IMR-90 (cell line): ENCODE data around the gene SLC29A3. TPM values are rescaled to one million over a fixed set of nuclear protein-coding genes. Genes with fewer than 3 reads are reported as not detected.
A peak's percentile ranks its signal among the peaks of the same experiment; 100 is the strongest.

Experiments used
- ATAC-seq: fragments of 200-7000 bp; cut with Tn5 transposase; 2 replicates; pipeline ENCODE4 v1.9.1; 2020; ENCODE audit warnings: low read depth, mild to moderate bottlenecking, moderate library complexity
- BruUV-seq: library from RNA; stranded (reverse); fragments of 400-500 nt; replicated peaks from 2 replicates; lab custom pipeline; 2021; lab: Mats Ljungman, UMichigan
- CTCF ChIA-PET: fragments of 300-600 bp; formaldehyde crosslinking; extraction: SDS; loops from one replicate; lab custom pipeline; 2021; ENCODE audit warnings: antibody characterized with exemption; lab: Yijun Ruan, JAX
- POLR2A ChIA-PET: fragments of 300-600 bp; sonication (Branson Sonifier 250); formaldehyde crosslinking; loops from one replicate; lab custom pipeline; 2022; ENCODE audit warnings: antibody characterized with exemption; ENCODE audit not compliant: unreplicated experiment; lab: Charles Lee
- DNase-seq: peaks from one replicate; pipeline ENCODE4 v3.0.0; 2013
- H2AFZ ChIP-seq: replicated peaks from 2 replicates; pipeline ENCODE3; 2013; ENCODE audit warnings: low read length, mild to moderate bottlenecking; ENCODE audit not compliant: poor library complexity
- H2AK5ac ChIP-seq: 2 replicates; pipeline ENCODE4 v1.6.1; 2013; ENCODE audit warnings: low read depth, low read length, inconsistent platforms
- H2AK9ac ChIP-seq: replicated peaks from 2 replicates; pipeline ENCODE3; 2013; ENCODE audit warnings: mild to moderate bottlenecking, low read depth, low read length, moderate library complexity; ENCODE audit not compliant: poor library complexity
- H2BK120ac ChIP-seq: 2 replicates; pipeline ENCODE4 v1.6.1; 2013; ENCODE audit warnings: low read depth, low read length, inconsistent platforms
- H2BK15ac ChIP-seq: 3 replicates; pipeline ENCODE4 v1.6.1; 2013; ENCODE audit warnings: low read depth, low read length, inconsistent platforms
- H2BK20ac ChIP-seq: 2 replicates; pipeline ENCODE4 v1.6.1; 2013; ENCODE audit warnings: low read depth, mild to moderate bottlenecking, inconsistent platforms, low read length, moderate library complexity
- H2BK5ac ChIP-seq: 2 replicates; pipeline ENCODE4 v1.6.1; 2013; ENCODE audit warnings: mild to moderate bottlenecking, low read depth, low read length, inconsistent platforms; ENCODE audit not compliant: poor library complexity, severe bottlenecking
- H3K14ac ChIP-seq: replicated peaks from 2 replicates; pipeline ENCODE4 v1.6.1; 2013; ENCODE audit warnings: low read depth, low read length, inconsistent platforms
- H3K18ac ChIP-seq: 2 replicates; pipeline ENCODE4 v1.6.1; 2013; ENCODE audit warnings: low read depth, low read length, control low read depth
- H3K23ac ChIP-seq: 2 replicates; pipeline ENCODE4 v1.6.1; 2013; ENCODE audit warnings: low read depth, low read length, inconsistent platforms
- H3K27ac ChIP-seq: 2 replicates; pipeline ENCODE4 v1.5.1; 2013; ENCODE audit warnings: mild to moderate bottlenecking, control low read depth, low read length; ENCODE audit not compliant: insufficient read depth
- H3K27me3 ChIP-seq: 2 replicates; pipeline ENCODE4 v1.6.1; 2013; ENCODE audit warnings: low read length; ENCODE audit not compliant: control insufficient read depth, insufficient read depth
- H3K36me3 ChIP-seq: 2 replicates; pipeline ENCODE4 v1.6.1; 2013; ENCODE audit warnings: low read length, mixed read lengths; ENCODE audit not compliant: control insufficient read depth, insufficient read depth
- H3K4ac ChIP-seq: 2 replicates; pipeline ENCODE4 v1.6.1; 2013; ENCODE audit warnings: low read depth, low read length, inconsistent platforms
- H3K4me1 ChIP-seq: 2 replicates; pipeline ENCODE4 v1.6.1; 2013; ENCODE audit warnings: low read length, mixed read lengths; ENCODE audit not compliant: control insufficient read depth, insufficient read depth
- H3K4me2 ChIP-seq: 2 replicates; pipeline ENCODE4 v1.6.1; 2013; ENCODE audit warnings: low read depth, mild to moderate bottlenecking, control low read depth, low read length, moderate library complexity
- H3K4me3 ChIP-seq: 2 replicates; pipeline ENCODE4 v1.5.1; 2013; ENCODE audit warnings: low read depth, mild to moderate bottlenecking, control low read depth, low read length, moderate library complexity; ENCODE audit not compliant: insufficient read depth
- H3K56ac ChIP-seq: 2 replicates; pipeline ENCODE4 v1.6.1; 2013; ENCODE audit warnings: low read length, inconsistent platforms; ENCODE audit not compliant: insufficient read depth; ENCODE audit errors: extremely low read depth
- H3K79me1 ChIP-seq, 2 experiments: 2 replicates each; pipeline ENCODE4 v1.6.1; 2013; ENCODE audit warnings: low read length in 2 of 2, inconsistent platforms in 1 of 2, low read depth in 1 of 2
- H3K9ac ChIP-seq: 2 replicates; pipeline ENCODE4 v1.6.1; 2013; ENCODE audit warnings: low read depth, low read length, control low read depth
- H3K9me1 ChIP-seq: 2 replicates; pipeline ENCODE4 v1.6.1; 2013; ENCODE audit warnings: low read length, inconsistent platforms; ENCODE audit not compliant: insufficient read depth
- H3K9me3 ChIP-seq: 2 replicates; pipeline ENCODE4 v1.6.1; 2013; ENCODE audit warnings: low read length; ENCODE audit not compliant: control insufficient read depth, insufficient read depth
- H4K20me1 ChIP-seq: 2 replicates; pipeline ENCODE4 v1.6.1; 2013; ENCODE audit warnings: low read length, inconsistent platforms; ENCODE audit not compliant: insufficient read depth
- H4K5ac ChIP-seq: 2 replicates; pipeline ENCODE4 v1.6.1; 2013; ENCODE audit warnings: mild to moderate bottlenecking, low read depth, low read length, control low read depth
- H4K8ac ChIP-seq, 2 experiments: 2 replicates each; pipeline ENCODE4 v1.6.1; 2013; ENCODE audit warnings: low read depth in 2 of 2, low read length in 2 of 2, control low read depth in 1 of 2, inconsistent platforms in 1 of 2
- H4K91ac ChIP-seq: 2 replicates; pipeline ENCODE4 v1.6.1; 2013; ENCODE audit warnings: low read depth, low read length, inconsistent platforms; ENCODE audit not compliant: insufficient read depth
- FOS ChIP-seq: fragments of 150-350 bp; IDR thresholded peaks from 2 replicates; pipeline ENCODE4 v1.6.1; 2016; ENCODE audit warnings: low read depth, low read length
- MAFK ChIP-seq: IDR thresholded peaks from 2 replicates; pipeline ENCODE4 v1.6.1; 2012; ENCODE audit warnings: low read depth, low read length, improper control_type of control experiment
- WGBS, 2 experiments: methylation state at CpG; one replicate each; pipeline versions ENCODE4 v1.1.5 to v1.1.7; 2013; ENCODE audit warnings: missing lambda C conversion rate in 2 of 2; ENCODE audit not compliant: insufficient read length in 1 of 2; ENCODE audit errors: extremely low coverage in 2 of 2; 5-methylcytosine and 5-hydroxymethylcytosine counted together
- dilution Hi-C: fragments of 300-500 bp; cut with HindIII; formaldehyde crosslinking; loops from one replicate; pipeline ENCODE4 v1.14.3; 2018; ENCODE audit warnings: low sequenced_read_pairs; ENCODE audit not compliant: unreplicated experiment
- in situ Hi-C: fragments of 300-500 bp; cut with MboI; formaldehyde crosslinking; loops from 3 replicates; pipeline ENCODE4 v1.14.3; 2019; ENCODE audit warnings: low sequenced_read_pairs, inconsistent platforms, mixed read lengths
- intact Hi-C: fragments of 100-400 bp; cut with micrococcal nuclease; formaldehyde crosslinking; loops from 2 replicates; pipeline ENCODE4 v1.10.0; 2022
- polyA plus RNA-seq, 3 experiments: library from polyadenylated mRNA; depleted of rRNA; stranded (reverse); fragments of >200 nt; gene quantifications; 2 replicates each; pipeline ENCODE4 v1.2.3, GENCODE V29; 2012; ENCODE audit warnings: low replicate concordance in 1 of 3
- total RNA-seq: library from RNA; depleted of rRNA; stranded (reverse); fragments of >200 nt; gene quantifications from 2 replicates; pipeline ENCODE4 v1.2.3, GENCODE V29; 2012

Gene SLC29A3
- total and polyA plus RNA-seq, 2 of the 4 experiments (the other 2 are of a cell fraction): 0.72 to 3.0 TPM

DNA sequence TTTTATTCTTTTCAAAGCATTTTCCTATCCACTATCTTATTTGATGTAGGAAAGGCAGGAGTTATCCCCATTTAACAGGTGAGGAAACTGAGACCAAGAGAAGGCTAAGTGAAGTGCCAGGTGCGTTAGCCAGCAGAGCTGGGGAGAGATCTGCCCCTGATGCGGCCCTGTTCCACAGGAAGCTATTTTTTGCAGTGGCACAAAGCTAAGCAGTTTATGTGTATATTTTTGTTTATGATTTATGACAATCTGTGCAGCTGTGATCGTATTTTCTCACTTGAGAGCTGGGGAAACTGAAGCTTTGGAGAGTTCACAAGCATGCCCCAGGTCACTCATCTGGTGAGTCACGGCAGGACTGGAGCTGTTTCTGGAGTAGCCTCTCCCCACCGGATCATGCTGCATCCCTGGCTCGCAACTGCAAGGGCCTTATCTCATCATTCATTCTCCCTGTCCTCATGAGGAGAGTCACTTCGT is 38.8 kb downstream of the SLC29A3 start:
- CTCF ChIA-PET: interaction anchor here (1.0 kb wide), 1 partner anchor 39 kb away, joined by 3 read pairs; the partner anchor contains the start of gene SLC29A3
- no peak overlapping the region for H2AK5ac ChIP-seq

More for the DNA sequence above, 38.8 kb downstream of the SLC29A3 start:
- no TSS peak for BruUV-seq
- H3K4ac ChIP-seq: no peak overlapping the region
- H2BK120ac ChIP-seq: no peak overlapping the region
- dilution Hi-C loops: no loop called here
- no peak overlapping the region for H4K5ac ChIP-seq
- H2AFZ ChIP-seq: no peak overlapping the region
- H2BK5ac ChIP-seq: no peak overlapping the region
- H4K8ac ChIP-seq: no peak overlapping the region
- no peak overlapping the region for H3K14ac ChIP-seq
- no peak overlapping the region for H2BK15ac ChIP-seq
- H3K9me1 ChIP-seq: no peaks in the 10 kb centered on the region
- no peaks in the 10 kb centered on the region for H3K79me1 ChIP-seq
- H3K4me1 ChIP-seq: no peaks in the 10 kb centered on the region
- DNase-seq (peak; percentile 52), ATAC-seq (peak; percentile 95)
- in situ Hi-C loops: no loop called here
- no peaks in the 10 kb centered on the region for H4K20me1 ChIP-seq
- no peak overlapping the region for H3K4me3 ChIP-seq
- H3K27me3 ChIP-seq: no peaks in the 10 kb centered on the region; the same call in 1 of the 2 replicates
- peaks cover 2% of the 10 kb centered on the region for H3K36me3 ChIP-seq
- H3K4me2 ChIP-seq: no peak overlapping the region
- H3K56ac ChIP-seq: no peak overlapping the region
- no peak overlapping the region for H2BK20ac ChIP-seq
- no peak overlapping the region for H3K23ac ChIP-seq
- H2AK9ac ChIP-seq: no peak overlapping the region
- H3K18ac ChIP-seq: no peak overlapping the region
- WGBS, 2 experiments: 65% methylated on average over 2 of the region's 7 CpGs; no CpG with 5 or more reads in 1 of the 2 experiments
- TF ChIP-seq MAFK (no peak), FOS (0 out of 2 replicates have a peak, but pooled peaks have one; percentile 2)
- H4K91ac ChIP-seq: no peak overlapping the region
- POLR2A ChIA-PET: no interaction called here
- intact Hi-C loops: no loop called here
- no peaks in the 10 kb centered on the region for H3K9me3 ChIP-seq
- H3K9ac ChIP-seq: no peak overlapping the region
- no peak overlapping the region for H3K27ac ChIP-seq
